Immature natural killer cell (primary cell): ENCODE data around the gene MDP1. TPM values are rescaled to one million over a fixed set of nuclear protein-coding genes. Genes with fewer than 3 reads are reported as not detected.

Experiments
- DNase-seq, 3 donors: peaks; one replicate each; pipeline ENCODE4 v3.0.0; 2022; ENCODE audit warnings: mixed read lengths in 1 of 3
- H3K27ac Mint-ChIP-seq, 6 donors: one replicate each; pipeline ENCODE4 v1.8.0; 2020; ENCODE audit warnings: mixed read lengths in 6 of 6, mild to moderate bottlenecking in 5 of 6, inconsistent platforms in 4 of 6, moderate library complexity in 3 of 6
- H3K27me3 Mint-ChIP-seq, 3 donors: one replicate each; pipeline ENCODE4 v1.8.0; 2020 to 2021; ENCODE audit warnings: low read depth in 3 of 3, mild to moderate bottlenecking in 3 of 3, mixed read lengths in 3 of 3, moderate library complexity in 3 of 3, inconsistent platforms in 1 of 3
- H3K36me3 Mint-ChIP-seq, 3 donors: one replicate each; pipeline ENCODE4 v1.8.0; 2020; ENCODE audit warnings: mixed read lengths in 3 of 3, inconsistent platforms in 2 of 3, mild to moderate bottlenecking in 2 of 3
- H3K4me1 Mint-ChIP-seq, 2 donors: one replicate each; pipeline ENCODE4 v1.8.0; 2020; ENCODE audit warnings: inconsistent platforms in 2 of 2, mild to moderate bottlenecking in 2 of 2, mixed read lengths in 2 of 2, moderate library complexity in 1 of 2
- H3K4me3 Mint-ChIP-seq, 5 donors: one replicate each; pipeline ENCODE4 v1.8.0; 2020; ENCODE audit warnings: mild to moderate bottlenecking in 5 of 5, mixed read lengths in 5 of 5, inconsistent platforms in 3 of 5, moderate library complexity in 3 of 5
- H3K9me3 Mint-ChIP-seq, 6 donors: one replicate each; pipeline ENCODE4 v1.8.0; 2020; ENCODE audit warnings: mild to moderate bottlenecking in 6 of 6, mixed read lengths in 6 of 6, inconsistent platforms in 4 of 6, moderate library complexity in 3 of 6
- polyA plus RNA-seq, 3 donors: library from polyadenylated mRNA; unstranded; fragments of 300-500 nt; fragmentation: Illumina TruSeq; gene quantifications; one replicate each; pipeline ENCODE4 v1.2.3, GENCODE V29; 2021

The MDP1 gene
- polyA plus RNA-seq, 3 donors from 2014 or later: 29.2 to 45.5 (median 29.5) TPM

DNA sequence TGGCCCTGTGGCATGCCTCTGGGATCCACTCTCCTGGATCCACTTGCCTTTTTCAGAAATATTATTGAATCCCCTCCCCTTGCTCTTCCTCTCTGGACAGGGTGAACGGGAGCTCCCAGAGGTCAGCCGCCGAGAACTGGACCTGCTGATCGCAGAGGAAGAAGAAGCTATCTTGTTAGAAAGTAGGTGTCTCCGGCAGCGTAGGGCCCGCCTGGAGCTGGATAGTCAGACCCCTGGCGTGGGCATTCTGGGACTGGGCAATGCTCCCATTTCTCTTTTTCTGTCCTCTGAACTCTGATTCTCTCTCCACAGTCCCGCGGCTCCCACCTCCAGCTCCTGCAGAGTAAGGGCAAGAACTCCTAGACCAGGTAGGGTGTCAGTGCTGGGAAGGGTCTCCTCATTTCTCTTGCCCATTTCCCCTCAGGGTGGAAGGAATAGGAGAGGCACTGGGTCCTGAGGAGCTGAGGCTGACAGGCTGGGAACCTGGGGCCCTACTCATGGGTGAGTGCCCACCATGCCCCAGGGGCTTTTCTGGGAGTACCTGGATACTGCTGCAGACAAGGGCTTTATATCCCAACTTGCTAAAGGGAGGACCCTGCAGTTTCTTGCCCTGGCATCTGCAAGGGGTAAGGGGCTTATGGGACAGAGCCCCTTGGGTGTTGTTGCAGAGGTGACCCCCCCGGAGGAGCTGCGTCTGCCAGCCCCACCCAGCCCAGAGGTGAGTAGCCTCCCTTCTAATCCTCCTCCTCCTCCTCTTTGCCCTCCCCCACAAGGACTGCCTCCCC is 38.6 kb downstream of the MDP1 start:
- Mint-ChIP-seq H3K4me3 (no peak overlapping the region), H3K27me3 (peaks cover 0 to 11% (median 6%) of the 10 kb centered on the region in 3 donors), H3K27ac (peak overlapping the region in 1 of 6 donors; percentile 76), H3K4me1 (peaks cover 4 to 11% of the 10 kb centered on the region in 2 donors), H3K9me3 (peaks cover 0 to 1% (median 0%) of the 10 kb centered on the region in 6 donors), H3K36me3 (peaks cover 0 to 19% (median 4%) of the 10 kb centered on the region in 3 donors)
- no peak for DNase-seq

DNA sequence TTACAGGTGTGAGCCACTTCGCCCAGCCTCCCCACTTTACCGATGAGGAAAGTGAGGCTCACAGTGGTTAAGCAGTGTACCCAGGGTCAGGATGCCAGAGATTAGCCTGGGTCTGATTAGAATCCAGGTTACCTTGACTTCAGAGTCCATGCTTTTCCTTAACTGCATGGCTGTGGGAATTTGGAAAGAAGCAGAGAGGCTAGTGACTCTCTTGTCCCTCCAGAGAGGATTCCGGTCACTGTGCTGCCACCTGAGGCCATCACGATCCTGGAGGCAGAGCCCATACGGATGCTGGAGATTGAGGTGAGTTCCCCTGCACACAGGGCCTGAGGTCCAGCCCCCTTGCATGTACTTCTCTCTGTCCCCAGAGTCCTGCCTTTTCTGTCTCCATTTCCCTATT is 39.3 kb downstream of the MDP1 start:
- Mint-ChIP-seq H3K36me3 (peaks cover 0 to 19% (median 4%) of the 10 kb centered on the region in 3 donors), H3K27ac (peak overlapping the region in 1 of 6 donors; percentile 76), H3K4me3 (no peak overlapping the region), H3K27me3 (peaks cover under 1 to 10% (median 7%) of the 10 kb centered on the region in 3 donors), H3K9me3 (peaks cover 0 to 1% (median 0%) of the 10 kb centered on the region in 6 donors), H3K4me1 (peaks cover 10 to 17% of the 10 kb centered on the region in 2 donors)
- no peak for DNase-seq

DNA sequence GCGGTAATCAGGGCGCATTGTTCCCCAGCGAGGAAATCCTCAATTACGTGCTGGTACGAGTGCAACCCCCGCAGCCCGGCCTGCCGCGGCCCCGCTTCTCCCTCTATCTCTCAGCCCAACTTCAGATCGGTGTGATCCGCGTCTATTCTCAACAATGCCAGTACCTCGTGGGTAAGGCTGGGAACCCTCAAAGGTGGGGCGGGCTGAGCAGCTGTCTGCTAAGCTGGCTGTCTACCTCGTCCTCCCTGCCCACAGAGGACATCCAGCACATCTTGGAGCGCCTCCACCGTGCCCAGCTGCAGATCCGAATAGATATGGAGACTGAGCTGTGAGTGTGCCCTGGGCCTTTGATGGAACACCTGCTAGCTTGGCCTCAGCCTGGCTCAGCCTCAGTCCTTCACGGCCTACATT is 43.0 kb downstream of the MDP1 start:
- peaks cover 7 to 15% (median 15%) of the 10 kb centered on the region in 3 donors for H3K36me3 Mint-ChIP-seq
- peak overlapping the region; percentile 27 to 69 (median 56) for H3K4me3 Mint-ChIP-seq
- H3K27ac Mint-ChIP-seq: peak overlapping the region in 3 of 6 donors; percentile 47 to 73 (median 49)
- peaks cover 21 to 31% of the 10 kb centered on the region in 2 donors for H3K4me1 Mint-ChIP-seq
- peaks cover 7 to 9% (median 8%) of the 10 kb centered on the region in 3 donors for H3K27me3 Mint-ChIP-seq
- peaks cover 0 to 1% (median 0%) of the 10 kb centered on the region in 6 donors for H3K9me3 Mint-ChIP-seq
- DNase-seq: no peak

- H3K9me3 Mint-ChIP-seq: peaks cover 0 to 1% (median 0%) of the 10 kb centered on the region in 6 donors
- H3K27ac Mint-ChIP-seq: peak overlapping the region in 5 of 6 donors; percentile 26 to 85 (median 51)
- H3K4me3 Mint-ChIP-seq: peak overlapping the region; percentile 88 to 95 (median 93)
- peaks cover 23 to 31% of the 10 kb centered on the region in 2 donors for H3K4me1 Mint-ChIP-seq
- H3K27me3 Mint-ChIP-seq: peaks cover 7 to 10% (median 9%) of the 10 kb centered on the region in 3 donors
- peaks cover 11 to 20% (median 18%) of the 10 kb centered on the region in 3 donors for H3K36me3 Mint-ChIP-seq
- no peak for DNase-seq
Observed at GRCh38 chr14:24172261-24172860, 43.5 kb downstream of the MDP1 start.

- Mint-ChIP-seq H3K27ac (peak within 1 kb of the TSS; percentile 84 to 97 (median 88)), H3K4me1 (peaks cover 23 to 31% of the 10 kb centered on the region in 2 donors), H3K4me3 (peak within 1 kb of the TSS; percentile 88 to 95 (median 93)), H3K27me3 (peaks cover 6 to 13% (median 7%) of the 10 kb centered on the region in 3 donors), H3K9me3 (peaks cover 0 to 1% (median 0%) of the 10 kb centered on the region in 6 donors), H3K36me3 (peaks cover 12 to 25% (median 24%) of the 10 kb centered on the region in 3 donors)
- peak; percentile 82 to 85 (median 84) for DNase-seq
Observed at GRCh38 chr14:24171422-24172260, 44.2 kb downstream of the MDP1 start, which contains the start of gene REC8. REC8 (plus strand) TSS chr14:24172080; CDS start chr14:24172553, 473 bp downstream.

DNA sequence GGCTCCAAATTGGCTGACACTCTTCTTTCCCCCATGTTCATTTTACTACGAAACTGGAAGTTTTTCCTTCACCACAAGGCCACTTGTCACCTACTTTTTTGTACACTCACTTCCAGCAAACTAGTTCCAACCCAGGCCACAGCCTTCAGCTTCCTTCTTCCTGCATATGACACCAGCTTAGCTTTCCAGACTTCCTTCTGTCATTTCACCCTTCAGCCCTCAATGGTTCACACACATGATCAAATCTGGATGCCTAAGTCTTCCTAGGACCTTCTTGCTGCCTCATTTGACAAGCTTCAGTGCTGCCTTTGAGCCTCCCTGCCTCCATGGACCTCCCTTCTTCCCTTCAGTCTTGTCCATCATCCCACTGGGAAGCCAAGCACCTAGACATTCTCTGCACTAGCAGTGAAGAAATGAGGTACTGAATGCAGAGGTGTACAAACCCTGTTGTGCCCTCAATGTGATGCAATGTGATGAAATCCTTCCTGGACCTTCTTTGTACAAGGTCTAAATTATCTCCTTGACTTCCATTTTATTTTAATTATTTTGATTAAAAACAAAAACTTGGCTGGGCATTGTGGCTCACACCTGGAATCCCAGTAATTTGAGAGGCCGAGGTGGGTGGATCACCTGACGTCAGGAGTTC is 48.3 kb downstream of the MDP1 start:
- Mint-ChIP-seq H3K36me3 (peaks cover 30 to 44% (median 37%) of the 10 kb centered on the region in 3 donors), H3K27ac (peak overlapping the region in 5 of 6 donors; percentile 19 to 88 (median 66)), H3K4me3 (no peak overlapping the region), H3K9me3 (no peaks in the 10 kb centered on the region), H3K27me3 (peaks cover 3 to 19% (median 4%) of the 10 kb centered on the region in 3 donors), H3K4me1 (peaks cover 45 to 53% of the 10 kb centered on the region in 2 donors)
- no peak for DNase-seq

- DNase-seq: no peak
- Mint-ChIP-seq H3K9me3 (no peaks in the 10 kb centered on the region), H3K27me3 (peaks cover 5 to 21% (median 6%) of the 10 kb centered on the region in 3 donors)
Observed at GRCh38 chr14:24165785-24166184, 50.1 kb downstream of the MDP1 start.

DNA sequence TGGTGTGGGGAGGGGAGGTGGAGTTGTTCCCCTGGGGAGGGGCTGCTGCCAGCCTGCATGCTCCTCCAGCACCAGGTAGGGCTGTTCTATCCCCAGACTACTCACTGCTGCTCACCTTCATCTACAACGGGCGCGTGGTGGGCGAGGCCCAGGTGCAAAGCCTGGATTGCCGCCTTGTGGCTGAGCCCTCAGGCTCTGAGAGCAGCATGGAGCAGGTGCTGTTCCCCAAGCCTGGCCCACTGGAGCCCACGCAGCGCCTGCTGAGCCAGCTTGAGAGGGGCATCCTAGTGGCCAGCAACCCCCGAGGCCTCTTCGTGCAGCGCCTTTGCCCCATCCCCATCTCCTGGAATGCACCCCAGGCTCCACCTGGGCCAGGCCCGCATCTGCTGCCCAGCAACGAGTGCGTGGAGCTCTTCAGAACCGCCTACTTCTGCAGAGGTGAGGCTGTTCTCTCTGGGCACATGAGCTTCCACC is 51.3 kb downstream of the MDP1 start:
- Mint-ChIP-seq H3K4me3 (peak overlapping the region in 1 of 5 donors; percentile 41), H3K36me3 (peaks cover 39 to 46% (median 41%) of the 10 kb centered on the region in 3 donors), H3K27me3 (peaks cover 6 to 19% (median 7%) of the 10 kb centered on the region in 3 donors), H3K27ac (peak overlapping the region in 5 of 6 donors; percentile 40 to 99 (median 67)), H3K4me1 (peaks cover 52 to 55% of the 10 kb centered on the region in 2 donors), H3K9me3 (no peaks in the 10 kb centered on the region)
- DNase-seq: no peak

More at GRCh38 chr14:24165785-24166184, 50.1 kb downstream of the MDP1 start:
- Mint-ChIP-seq H3K27ac (peak overlapping the region in 3 of 6 donors; percentile 56 to 71 (median 67)), H3K36me3 (peaks cover 36 to 48% (median 42%) of the 10 kb centered on the region in 3 donors), H3K4me1 (peaks cover 49 to 53% of the 10 kb centered on the region in 2 donors), H3K4me3 (no peak overlapping the region)

Other genes with a start within 250 kb of the MDP1 start
- 10 to 100 TPM; 14.7 to 22.1 (median 15.8) TPM for gene DHRS4L2, start 227.1 kb downstream of the MDP1 start, polyA plus RNA-seq
- gene CARMIL3, start 164.1 kb downstream of the MDP1 start, polyA plus RNA-seq: under 1 TPM; 0.09 to 0.82 (median 0.32) TPM
- gene CPNE6, start 144.5 kb downstream of the MDP1 start, polyA plus RNA-seq: not detected
- gene PCK2, start 121.8 kb downstream of the MDP1 start, polyA plus RNA-seq: 10 to 100 TPM in 2 of 3 donors, 1 to 10 TPM in 1; 8.2 to 13.3 (median 12.0) TPM
- 100 to 1,000 TPM in 1 of 3 donors, 10 to 100 TPM in 2; 91.1 to 129 (median 98.2) TPM for gene DCAF11, start 101.3 kb downstream of the MDP1 start, polyA plus RNA-seq
- gene NRL, start 101.1 kb downstream of the MDP1 start, polyA plus RNA-seq: 1 to 10 TPM; 2.8 to 4.1 (median 3.0) TPM
- under 1 TPM; 0.28 to 0.90 (median 0.85) TPM for gene FITM1, start 85.4 kb downstream of the MDP1 start, polyA plus RNA-seq
- gene PSME1, start 79.9 kb downstream of the MDP1 start, polyA plus RNA-seq: 1,000 to 10,000 TPM; 1,115 to 1,243 (median 1,240) TPM
- gene EMC9, start 74.5 kb downstream of the MDP1 start, polyA plus RNA-seq: 10 to 100 TPM; 14.2 to 19.0 (median 17.6) TPM
- 1,000 to 10,000 TPM in 1 of 3 donors, 100 to 1,000 TPM in 2; 650 to 1,160 (median 776) TPM for gene PSME2, start 69.5 kb downstream of the MDP1 start, polyA plus RNA-seq
- 10 to 100 TPM; 41.5 to 62.9 (median 59.5) TPM for gene RNF31, start 68.6 kb downstream of the MDP1 start, polyA plus RNA-seq
- gene IRF9, start 54.8 kb downstream of the MDP1 start, polyA plus RNA-seq: 100 to 1,000 TPM in 2 of 3 donors, 10 to 100 TPM in 1; 48.8 to 123 (median 102) TPM
- 10 to 100 TPM in 1 of 3 donors, 1 to 10 TPM in 2; 1.7 to 15.2 (median 3.8) TPM for gene REC8, start 44.0 kb downstream of the MDP1 start, polyA plus RNA-seq
- gene IPO4, start 27.2 kb downstream of the MDP1 start, polyA plus RNA-seq: 10 to 100 TPM; 10.1 to 21.0 (median 11.3) TPM
- gene TM9SF1, start 20.6 kb downstream of the MDP1 start, polyA plus RNA-seq: 10 to 100 TPM; 31.0 to 60.5 (median 42.4) TPM
- 1 to 10 TPM in 2 of 3 donors, under 1 TPM in 1; 0.38 to 3.0 (median 3.0) TPM for gene TSSK4, start 10.4 kb downstream of the MDP1 start, polyA plus RNA-seq
- 100 to 1,000 TPM; 162 to 203 (median 168) TPM for gene CHMP4A, start 2.6 kb downstream of the MDP1 start, polyA plus RNA-seq
- 100 to 1,000 TPM; 347 to 503 (median 373) TPM for gene NEDD8, start 16.3 kb upstream of the MDP1 start, polyA plus RNA-seq
- 100 to 1,000 TPM in 1 of 3 donors, 10 to 100 TPM in 2; 89.3 to 134 (median 96.0) TPM for gene GMPR2, start 16.9 kb upstream of the MDP1 start, polyA plus RNA-seq
- gene TINF2, start 26.6 kb upstream of the MDP1 start, polyA plus RNA-seq: 100 to 1,000 TPM; 248 to 289 (median 249) TPM
- under 1 TPM in 1 of 3 donors, not detected in 2; 0.41 TPM for gene TGM1, start 47.1 kb upstream of the MDP1 start, polyA plus RNA-seq
- 10 to 100 TPM; 23.3 to 52.0 (median 38.6) TPM for gene RABGGTA, start 55.5 kb upstream of the MDP1 start, polyA plus RNA-seq
- 10 to 100 TPM; 31.4 to 35.9 (median 31.7) TPM for gene DHRS1, start 83.7 kb upstream of the MDP1 start, polyA plus RNA-seq
- 1 to 10 TPM in 2 of 3 donors, not detected in 1; 1.4 to 2.4 TPM for gene NOP9, start 83.8 kb upstream of the MDP1 start, polyA plus RNA-seq
- gene CIDEB, start 91.9 kb upstream of the MDP1 start, polyA plus RNA-seq: 10 to 100 TPM; 31.6 to 81.9 (median 52.1) TPM
- 1 to 10 TPM; 2.1 to 4.9 (median 3.9) TPM for gene LTB4R2, start 94.1 kb upstream of the MDP1 start, polyA plus RNA-seq
- gene LTB4R, start 95.4 kb upstream of the MDP1 start, polyA plus RNA-seq: 10 to 100 TPM; 12.4 to 13.7 (median 12.7) TPM
- under 1 TPM in 2 of 3 donors, not detected in 1; 0.31 to 0.52 TPM for gene ADCY4, start 119.0 kb upstream of the MDP1 start, polyA plus RNA-seq
- 10 to 100 TPM; 13.5 to 21.4 (median 16.0) TPM for gene RIPK3, start 123.9 kb upstream of the MDP1 start, polyA plus RNA-seq
- gene NFATC4, start 152.1 kb upstream of the MDP1 start, polyA plus RNA-seq: not detected
- gene NYNRIN, start 182.9 kb upstream of the MDP1 start, polyA plus RNA-seq: under 1 TPM in 2 of 3 donors, not detected in 1; 0.18 TPM
- not detected for gene CBLN3, start 213.6 kb upstream of the MDP1 start, polyA plus RNA-seq
- gene KHNYN, start 213.9 kb upstream of the MDP1 start, polyA plus RNA-seq: 10 to 100 TPM; 12.5 to 28.0 (median 25.6) TPM
- gene SDR39U1, start 226.7 kb upstream of the MDP1 start, polyA plus RNA-seq: 10 to 100 TPM; 62.2 to 91.2 (median 82.6) TPM